ENCODE results near the gene DROSHA.

The DROSHA gene

DNA sequence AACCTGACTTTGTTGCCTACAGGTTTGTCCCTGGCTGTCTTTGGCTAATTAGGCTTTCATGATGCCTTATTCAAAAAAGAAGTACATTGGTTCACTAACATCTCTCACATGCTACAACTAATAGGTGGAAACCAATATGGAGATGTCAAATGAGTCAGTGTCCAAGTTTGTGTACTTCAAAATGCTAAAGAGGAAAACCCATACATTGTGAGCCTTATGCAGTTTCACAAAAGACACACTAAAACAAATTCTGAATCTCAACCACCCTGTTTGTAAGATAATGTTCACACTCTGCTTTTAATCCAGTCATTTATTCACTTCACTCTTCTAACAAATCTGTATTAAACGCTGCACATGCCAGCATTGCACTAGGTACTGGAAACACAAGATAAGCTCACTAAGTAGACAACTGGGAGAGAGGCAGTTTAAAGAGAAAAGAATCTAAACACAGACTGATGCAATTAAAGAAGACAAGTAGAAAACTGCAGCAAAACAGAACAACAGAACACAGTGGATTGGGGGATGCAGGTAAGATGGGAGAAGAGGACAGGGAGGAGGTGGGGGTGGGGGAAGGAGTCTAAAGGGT, 104.1 kb downstream of the DROSHA start:
- Histone ChIP-seq H3K4me1 (ENCODE audit: control insufficient read depth, insufficient read depth, low read length) (peaks cover 2% of the 10 kb centered on the region; the same call in 1 of the 2 replicates), H3K27me3 (ENCODE audit: control insufficient read depth, insufficient read depth, low read length) (no peaks in the 10 kb centered on the region), H3K9me3 (ENCODE audit: control insufficient read depth, insufficient read depth, low read length) (no peaks in the 10 kb centered on the region), H3K36me3 (ENCODE audit: control insufficient read depth, insufficient read depth, low read length) (no peaks in the 10 kb centered on the region), H3K27ac (ENCODE audit: low read length) (no peak overlapping the region), H3K4me3 (ENCODE audit: low read length) (no peak overlapping the region)
- no CpG with 5 or more reads among the region's 1 CpG for WGBS (ENCODE audit: insufficient coverage, insufficient read length)
- no peak for DNase-seq (ENCODE audit: low read depth, low spot score)

DNA sequence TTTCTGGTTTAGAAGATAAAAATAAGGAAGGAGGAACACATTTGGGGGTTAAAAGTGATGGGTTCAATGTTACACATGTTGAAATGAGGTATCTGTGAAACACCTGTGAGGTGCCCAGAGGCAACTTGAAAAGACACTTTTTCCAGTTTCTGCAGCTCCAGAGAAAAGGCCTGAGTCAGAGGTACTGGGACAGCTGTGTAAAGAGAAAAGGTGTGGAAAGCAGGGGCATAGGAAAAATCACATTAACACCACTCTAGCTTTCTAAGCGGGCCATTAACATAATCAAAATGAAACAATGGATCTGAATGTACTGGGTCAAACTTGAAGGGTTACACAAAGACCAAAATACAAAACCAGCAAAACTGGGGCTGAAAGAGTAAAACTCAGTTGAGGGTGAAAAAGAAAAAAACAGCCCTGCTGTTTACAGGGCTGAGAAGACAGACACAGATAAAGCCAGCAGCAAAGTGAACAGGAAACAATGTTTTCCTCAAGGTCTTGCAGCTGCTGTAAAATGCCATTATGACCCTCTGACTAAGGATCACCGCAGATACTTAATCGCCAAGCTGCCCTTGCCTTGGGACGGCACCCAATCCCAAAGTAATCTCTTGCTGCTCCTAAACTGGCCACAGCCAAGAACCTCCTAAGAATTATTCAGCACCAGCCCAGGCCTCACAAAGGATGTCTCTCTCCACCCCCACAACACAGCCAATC, 104.7 kb downstream of the DROSHA start:
- no peak for DNase-seq (ENCODE audit: low read depth, low spot score)
- Histone ChIP-seq H3K27ac (ENCODE audit: low read length) (no peak overlapping the region), H3K36me3 (ENCODE audit: control insufficient read depth, insufficient read depth, low read length) (no peaks in the 10 kb centered on the region; the same call in 1 of the 2 replicates), H3K27me3 (ENCODE audit: control insufficient read depth, insufficient read depth, low read length) (no peaks in the 10 kb centered on the region), H3K4me1 (ENCODE audit: control insufficient read depth, insufficient read depth, low read length) (peaks cover 2% of the 10 kb centered on the region; the same call in 1 of the 2 replicates), H3K4me3 (ENCODE audit: low read length) (no peak overlapping the region), H3K9me3 (ENCODE audit: control insufficient read depth, insufficient read depth, low read length) (no peaks in the 10 kb centered on the region)
- no CpG with 5 or more reads among the region's 4 CpGs for WGBS (ENCODE audit: insufficient coverage, insufficient read length)

DNA sequence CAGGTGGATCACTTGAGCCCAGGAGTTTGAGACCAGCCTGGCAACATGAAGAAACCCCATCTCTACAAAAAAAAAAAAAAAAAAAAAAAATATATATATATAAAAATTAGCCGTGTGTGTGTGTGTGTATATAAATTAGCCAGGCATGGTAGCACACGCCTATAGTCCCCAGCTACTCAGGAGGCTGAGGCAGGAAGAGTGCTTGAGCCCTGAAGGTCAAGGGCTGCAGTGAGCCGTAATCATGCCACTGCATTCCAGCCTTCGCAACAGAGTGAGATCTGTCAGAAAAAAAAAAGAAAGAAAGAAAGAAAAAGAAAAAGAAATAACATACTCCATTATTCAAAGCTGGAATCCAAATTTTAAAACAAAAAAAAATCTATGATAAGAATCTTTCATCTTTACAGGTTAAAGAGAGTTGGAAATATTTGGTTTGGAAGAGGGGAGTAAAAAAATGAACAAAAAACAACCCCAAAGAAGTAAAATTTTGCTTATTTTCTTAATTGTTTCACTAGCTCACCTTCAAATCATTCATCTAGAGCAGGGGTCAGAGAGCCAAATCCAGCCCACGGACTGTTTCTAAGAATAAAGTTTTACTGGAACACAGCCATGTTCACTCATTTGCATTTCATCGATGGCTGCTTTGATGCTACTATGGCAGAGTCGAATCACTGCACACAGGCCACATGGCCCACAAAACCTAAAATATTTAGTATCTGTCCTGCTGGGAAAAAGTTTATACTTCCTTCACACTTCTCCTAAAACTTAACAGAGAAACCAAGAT, 109.9 kb downstream of the DROSHA start:
- H3K4me3 ChIP-seq (ENCODE audit: low read length) = no peak overlapping the region
- no peaks in the 10 kb centered on the region; the same call in 1 of the 2 replicates for H3K36me3 ChIP-seq (ENCODE audit: control insufficient read depth, insufficient read depth, low read length)
- H3K27ac ChIP-seq (ENCODE audit: low read length) = no peak overlapping the region
- WGBS (ENCODE audit: insufficient coverage, insufficient read length) = no CpG with 5 or more reads among the region's 7 CpGs
- H3K4me1 ChIP-seq (ENCODE audit: control insufficient read depth, insufficient read depth, low read length) = peaks cover 1% of the 10 kb centered on the region; the same call in 1 of the 2 replicates
- DNase-seq (ENCODE audit: low read depth, low spot score) = no peak
- no peaks in the 10 kb centered on the region for H3K9me3 ChIP-seq (ENCODE audit: control insufficient read depth, insufficient read depth, low read length)
- no peaks in the 10 kb centered on the region for H3K27me3 ChIP-seq (ENCODE audit: control insufficient read depth, insufficient read depth, low read length)

DNA sequence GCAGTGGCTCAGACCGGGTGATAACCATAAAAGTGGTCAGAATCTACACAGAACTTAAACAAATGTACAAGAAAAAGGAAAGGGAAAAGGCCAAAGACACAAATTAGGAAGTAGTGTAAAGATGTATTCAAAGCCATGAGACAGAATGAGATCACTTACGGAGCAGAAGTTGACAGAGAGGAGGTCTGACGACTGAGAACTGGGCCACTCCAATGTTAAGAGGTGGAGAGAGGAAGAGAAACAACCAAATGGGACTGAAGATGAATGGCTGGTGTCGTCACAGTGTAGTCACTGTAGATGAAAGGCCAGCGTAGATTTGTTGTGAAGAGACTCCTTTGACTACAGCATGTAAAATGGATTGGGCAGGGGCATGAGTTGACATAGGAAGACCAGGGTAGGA, 114.4 kb downstream of the DROSHA start:
- H3K36me3 ChIP-seq (ENCODE audit: control insufficient read depth, insufficient read depth, low read length) = no peaks in the 10 kb centered on the region; the same call in 1 of the 2 replicates
- no peaks in the 10 kb centered on the region for H3K4me1 ChIP-seq (ENCODE audit: control insufficient read depth, insufficient read depth, low read length)
- H3K9me3 ChIP-seq (ENCODE audit: control insufficient read depth, insufficient read depth, low read length) = no peaks in the 10 kb centered on the region
- no peaks in the 10 kb centered on the region for H3K27me3 ChIP-seq (ENCODE audit: control insufficient read depth, insufficient read depth, low read length)
- no peak for DNase-seq (ENCODE audit: low read depth, low spot score)
- no peak overlapping the region for H3K4me3 ChIP-seq (ENCODE audit: low read length)
- H3K27ac ChIP-seq (ENCODE audit: low read length) = no peak overlapping the region
- no CpG with 5 or more reads among the region's 5 CpGs for WGBS (ENCODE audit: insufficient coverage, insufficient read length)

DNA sequence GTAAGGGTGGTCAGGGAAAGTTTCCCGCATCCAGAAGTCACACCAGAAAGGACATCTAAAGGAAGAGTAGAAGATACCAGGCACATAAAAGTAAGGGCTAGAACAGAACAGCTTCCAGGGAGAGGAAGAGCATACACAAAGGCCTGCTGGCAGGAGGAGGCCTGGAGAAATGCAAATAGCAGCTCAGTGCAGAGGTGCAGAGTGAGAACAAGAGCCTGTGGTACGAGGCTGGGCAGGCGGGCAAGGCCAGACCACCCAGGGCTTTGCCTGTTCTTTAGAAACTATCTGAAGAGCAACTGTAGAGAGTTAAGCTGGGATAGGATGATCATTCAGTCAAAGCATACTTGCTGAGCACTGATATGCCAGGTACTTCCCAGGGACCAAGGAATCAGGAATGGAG, 115.3 kb downstream of the DROSHA start:
- Histone ChIP-seq H3K4me3 (ENCODE audit: low read length) (no peak overlapping the region), H3K27ac (ENCODE audit: low read length) (no peak overlapping the region), H3K36me3 (ENCODE audit: control insufficient read depth, insufficient read depth, low read length) (no peaks in the 10 kb centered on the region; the same call in 1 of the 2 replicates), H3K27me3 (ENCODE audit: control insufficient read depth, insufficient read depth, low read length) (no peaks in the 10 kb centered on the region), H3K9me3 (ENCODE audit: control insufficient read depth, insufficient read depth, low read length) (no peaks in the 10 kb centered on the region), H3K4me1 (ENCODE audit: control insufficient read depth, insufficient read depth, low read length) (no peaks in the 10 kb centered on the region)
- DNase-seq (ENCODE audit: low read depth, low spot score) = no peak
- WGBS (ENCODE audit: insufficient coverage, insufficient read length) = no CpG with 5 or more reads among the region's 3 CpGs

DNA sequence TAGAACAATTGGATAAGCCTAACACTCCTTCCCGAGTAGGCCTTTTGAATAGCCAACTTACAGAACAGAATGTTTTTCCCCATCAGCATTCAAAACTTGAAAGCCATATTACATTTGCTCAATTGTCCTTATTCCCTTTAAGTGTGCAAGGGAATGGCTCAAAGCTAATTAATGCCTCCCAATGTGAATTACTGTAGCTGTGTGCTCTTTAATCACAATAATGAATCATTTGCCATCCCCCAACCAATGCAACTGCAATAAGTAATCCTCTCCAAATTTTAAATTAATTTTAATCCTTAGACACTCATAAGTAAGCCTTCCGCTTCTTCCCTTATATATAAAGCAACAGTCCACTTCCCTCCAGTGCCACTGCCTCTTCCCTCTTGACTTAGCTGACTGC, 115.9 kb downstream of the DROSHA start:
- Histone ChIP-seq H3K4me1 (ENCODE audit: control insufficient read depth, insufficient read depth, low read length) (no peaks in the 10 kb centered on the region), H3K27ac (ENCODE audit: low read length) (no peak overlapping the region), H3K36me3 (ENCODE audit: control insufficient read depth, insufficient read depth, low read length) (no peaks in the 10 kb centered on the region; the same call in 1 of the 2 replicates), H3K9me3 (ENCODE audit: control insufficient read depth, insufficient read depth, low read length) (no peaks in the 10 kb centered on the region), H3K27me3 (ENCODE audit: control insufficient read depth, insufficient read depth, low read length) (no peaks in the 10 kb centered on the region), H3K4me3 (ENCODE audit: low read length) (no peak overlapping the region)
- DNase-seq (ENCODE audit: low read depth, low spot score) = no peak
- 100% methylated on average over 1 of the region's 2 CpGs for WGBS (ENCODE audit: insufficient coverage, insufficient read length)

DNA sequence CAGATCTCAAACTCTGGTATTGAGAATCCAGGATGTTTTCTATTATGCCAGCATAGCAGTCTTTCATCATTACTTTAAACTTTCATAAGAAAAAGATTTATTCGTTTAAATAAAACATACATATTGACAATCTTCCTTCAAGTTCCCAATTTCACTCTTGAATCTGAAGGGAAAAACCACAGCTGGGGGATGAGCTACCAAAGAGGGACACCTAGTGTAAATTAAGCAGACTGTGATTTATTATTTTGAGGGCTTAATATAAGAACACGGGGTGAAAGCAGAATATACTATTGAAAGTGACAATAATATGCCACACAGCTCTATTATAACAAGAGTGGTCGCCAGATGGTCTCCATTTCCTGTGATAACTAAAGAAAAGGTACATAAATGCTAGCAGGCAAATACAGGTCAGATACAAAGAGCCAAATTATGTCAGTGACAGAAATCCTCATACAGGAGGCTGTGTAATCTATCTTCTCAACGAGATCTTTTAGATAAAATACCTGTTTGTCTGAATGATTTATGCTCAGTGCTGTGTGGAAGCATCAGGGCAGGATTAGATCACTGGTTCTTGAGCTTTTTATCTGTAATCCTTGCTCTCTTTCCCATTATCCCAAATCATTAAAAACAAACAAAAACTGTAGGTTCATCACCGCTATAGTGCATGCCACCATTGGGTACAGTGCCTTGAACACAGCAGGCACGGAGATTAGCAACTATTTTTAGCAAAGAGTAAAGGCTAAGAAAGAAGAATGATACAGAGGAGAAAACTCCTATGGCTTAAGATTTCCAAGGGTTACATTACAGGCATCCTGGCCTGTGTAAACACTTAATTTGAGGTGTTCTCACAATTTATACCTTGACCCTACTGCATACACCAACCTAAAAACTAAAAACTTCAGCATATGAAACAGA, 116.6 kb downstream of the DROSHA start:
- DNase-seq (ENCODE audit: low read depth, low spot score) = no peak
- H3K4me3 ChIP-seq (ENCODE audit: low read length) = no peak overlapping the region
- WGBS (ENCODE audit: insufficient coverage, insufficient read length) = no CpG with 5 or more reads among the region's 6 CpGs
- 0 out of 2 replicates have a peak, but pooled peaks cover 4% of the 10 kb centered on the region for H3K36me3 ChIP-seq (ENCODE audit: control insufficient read depth, insufficient read depth, low read length)
- H3K27me3 ChIP-seq (ENCODE audit: control insufficient read depth, insufficient read depth, low read length) = no peaks in the 10 kb centered on the region
- H3K27ac ChIP-seq (ENCODE audit: low read length) = no peak overlapping the region
- H3K4me1 ChIP-seq (ENCODE audit: control insufficient read depth, insufficient read depth, low read length) = no peaks in the 10 kb centered on the region
- no peaks in the 10 kb centered on the region for H3K9me3 ChIP-seq (ENCODE audit: control insufficient read depth, insufficient read depth, low read length)

DNA sequence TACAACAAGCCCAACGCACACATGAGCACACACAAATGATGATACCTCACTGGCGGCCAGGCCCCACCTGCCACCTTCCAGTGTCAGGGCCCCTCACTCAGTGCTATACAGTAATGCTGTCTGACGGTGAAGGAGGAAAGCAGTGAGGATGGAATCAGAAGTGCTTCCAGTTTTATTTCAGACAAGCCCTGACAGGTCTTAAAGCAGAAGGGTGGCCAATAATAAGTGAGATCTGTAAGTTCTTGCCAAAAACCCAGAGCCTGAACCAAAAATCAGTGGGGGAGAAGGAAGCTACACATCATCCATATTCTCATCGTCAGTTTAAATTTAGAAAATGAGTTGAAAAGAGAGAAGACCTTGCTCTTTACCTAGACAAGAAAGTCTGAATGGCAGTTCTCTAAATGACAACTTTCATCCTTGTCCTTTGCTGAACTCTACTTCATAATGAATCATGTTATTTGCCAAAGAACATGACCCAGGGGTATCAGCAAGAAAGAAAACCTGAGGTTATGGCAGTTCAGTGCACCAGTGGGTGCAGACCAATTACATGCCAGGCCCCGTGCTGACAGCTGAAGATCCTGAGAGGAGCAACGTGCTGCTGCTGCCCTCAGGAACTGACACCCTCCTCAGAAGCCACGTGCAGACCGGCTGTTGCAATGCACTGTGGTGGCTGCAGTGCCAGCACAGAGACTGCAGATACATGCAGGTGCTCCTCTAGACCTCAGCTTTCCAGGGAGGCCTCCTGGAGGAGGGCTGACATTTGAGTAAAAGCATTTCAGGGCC, 118.7 kb downstream of the DROSHA start:
- Histone ChIP-seq H3K4me3 (ENCODE audit: low read length) (no peak overlapping the region), H3K36me3 (ENCODE audit: control insufficient read depth, insufficient read depth, low read length) (0 out of 2 replicates have a peak, but pooled peaks cover 4% of the 10 kb centered on the region), H3K4me1 (ENCODE audit: control insufficient read depth, insufficient read depth, low read length) (no peaks in the 10 kb centered on the region), H3K27ac (ENCODE audit: low read length) (no peak overlapping the region), H3K27me3 (ENCODE audit: control insufficient read depth, insufficient read depth, low read length) (no peaks in the 10 kb centered on the region), H3K9me3 (ENCODE audit: control insufficient read depth, insufficient read depth, low read length) (no peaks in the 10 kb centered on the region)
- no peak for DNase-seq (ENCODE audit: low read depth, low spot score)
- WGBS (ENCODE audit: insufficient coverage, insufficient read length) = no CpG with 5 or more reads among the region's 8 CpGs

DNA sequence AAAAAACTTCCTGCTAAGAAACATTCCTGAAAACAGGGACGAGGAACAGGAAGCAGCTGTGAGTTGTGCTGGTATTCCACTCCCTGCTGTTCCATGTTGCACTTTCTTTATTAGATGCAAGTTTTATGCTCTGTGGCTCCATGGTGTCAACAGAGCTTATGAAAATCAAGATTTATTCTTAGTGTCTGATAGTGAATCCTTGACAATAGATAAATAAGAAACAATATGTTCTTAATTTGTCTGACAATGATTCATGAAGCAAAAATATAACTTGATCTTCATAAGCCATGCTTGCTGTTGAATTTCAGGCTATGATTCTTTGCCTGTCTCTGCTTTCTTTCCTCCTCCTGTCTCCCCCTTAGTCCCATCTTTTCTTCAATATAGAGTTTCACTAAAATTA, 119.6 kb downstream of the DROSHA start:
- H3K27me3 ChIP-seq (ENCODE audit: control insufficient read depth, insufficient read depth, low read length) = no peaks in the 10 kb centered on the region
- no peaks in the 10 kb centered on the region for H3K9me3 ChIP-seq (ENCODE audit: control insufficient read depth, insufficient read depth, low read length)
- H3K36me3 ChIP-seq (ENCODE audit: control insufficient read depth, insufficient read depth, low read length) = 0 out of 2 replicates have a peak, but pooled peaks cover 4% of the 10 kb centered on the region
- no peak overlapping the region for H3K27ac ChIP-seq (ENCODE audit: low read length)
- no peak for DNase-seq (ENCODE audit: low read depth, low spot score)
- no peaks in the 10 kb centered on the region for H3K4me1 ChIP-seq (ENCODE audit: control insufficient read depth, insufficient read depth, low read length)
- no CpG with 5 or more reads among the region's 1 CpG for WGBS (ENCODE audit: insufficient coverage, insufficient read length)
- no peak overlapping the region for H3K4me3 ChIP-seq (ENCODE audit: low read length)

All from iPS DF 6.9 (cell line).